Measurements from ENCODE around the gene MDK. TPM values are rescaled to one million over a fixed set of nuclear protein-coding genes. Genes with fewer than 3 reads are reported as not detected.

Gene MDK
- total RNA-seq, 1 donor from 2014 or later, result 93.3 TPM

GRCh38 chr11:46374815-46375214 is 6.7 kb upstream of the MDK start:
- Histone ChIP-seq H3K27ac (no peak overlapping the region), H3K4me1 (no peaks in the 10 kb centered on the region), H3K4me3 (no peak overlapping the region), H3K9me3 (no peaks in the 10 kb centered on the region), H3K27me3 (no peaks in the 10 kb centered on the region), H3K36me3 (peaks cover 51 to 59% of the 10 kb centered on the region in 2 donors)
- DNase-seq (ENCODE audit: low spot score in 2 of 2), result no peak
- TF ChIP-seq CTCF (IDR thresholded peaks at IDR 0.05), result no peak
- intact Hi-C loops (cut with DNase I), result no loop called here

- H3K36me3 ChIP-seq, result peaks cover 44 to 59% of the 10 kb centered on the region in 2 donors
- H3K9me3 ChIP-seq, result no peaks in the 10 kb centered on the region
- H3K27me3 ChIP-seq, result no peaks in the 10 kb centered on the region
- H3K27ac ChIP-seq, result no peak overlapping the region
- H3K4me1 ChIP-seq, result no peaks in the 10 kb centered on the region
- intact Hi-C loops (cut with DNase I), result no loop called here
- no peak overlapping the region for H3K4me3 ChIP-seq
- TF ChIP-seq CTCF (IDR thresholded peaks at IDR 0.05), result no peak
- no peak for DNase-seq (ENCODE audit: low spot score in 2 of 2)
Observed at GRCh38 chr11:46375392-46376101, 5.9 kb upstream of the MDK start.

GRCh38 chr11:46376258-46377050 is 5.0 kb upstream of the MDK start:
- no peak for DNase-seq (ENCODE audit: low spot score in 2 of 2)
- H3K36me3 ChIP-seq, result peaks cover 38 to 54% of the 10 kb centered on the region in 2 donors
- H3K4me1 ChIP-seq, result no peaks in the 10 kb centered on the region
- intact Hi-C loops (cut with DNase I), result no loop called here
- no peak for TF ChIP-seq CTCF (IDR thresholded peaks at IDR 0.05)
- H3K4me3 ChIP-seq, result no peak overlapping the region
- no peaks in the 10 kb centered on the region for H3K27me3 ChIP-seq
- H3K9me3 ChIP-seq, result no peaks in the 10 kb centered on the region
- H3K27ac ChIP-seq, result no peak overlapping the region

- DNase-seq (ENCODE audit: low spot score in 2 of 2), result no peak
- no peaks in the 10 kb centered on the region for H3K9me3 ChIP-seq
- peaks cover 7% of the 10 kb centered on the region for H3K27me3 ChIP-seq
- no peak for TF ChIP-seq CTCF (IDR thresholded peaks at IDR 0.05)
- H3K4me1 ChIP-seq, result peaks cover 5 to 6% of the 10 kb centered on the region in 2 donors
- intact Hi-C loops (cut with DNase I), result no loop called here
- H3K27ac ChIP-seq, result no peak overlapping the region
- no peak overlapping the region for H3K4me3 ChIP-seq
- peaks cover 36 to 45% of the 10 kb centered on the region in 2 donors for H3K36me3 ChIP-seq
Observed at GRCh38 chr11:46377290-46377689, 4.2 kb upstream of the MDK start.

GRCh38 chr11:46377831-46378230 is 3.6 kb upstream of the MDK start:
- Histone ChIP-seq H3K4me3 (no peak overlapping the region), H3K9me3 (no peaks in the 10 kb centered on the region), H3K4me1 (peaks cover 5 to 7% of the 10 kb centered on the region in 2 donors), H3K36me3 (peaks cover 36 to 42% of the 10 kb centered on the region in 2 donors), H3K27me3 (peaks cover 12% of the 10 kb centered on the region), H3K27ac (no peak overlapping the region)
- TF ChIP-seq CTCF (IDR thresholded peaks at IDR 0.05), result no peak
- intact Hi-C loops (cut with DNase I), result no loop called here
- no peak for DNase-seq (ENCODE audit: low spot score in 2 of 2)
